Muscle layer of duodenum (tissue), 2 donors: ENCODE data around the gene ARL3.

Experiments
- H3K27ac ChIP-seq: one replicate; pipeline ENCODE4 v1.7.0; 2013; ENCODE audit warnings: mild to moderate bottlenecking, low read length
- H3K27me3 ChIP-seq: one replicate; pipeline ENCODE4 v1.7.0; 2013; ENCODE audit warnings: low read depth, mild to moderate bottlenecking, control low read depth, low read length
- H3K36me3 ChIP-seq, 2 donors: one replicate each; pipeline ENCODE4 v1.7.0; 2013; ENCODE audit warnings: low read length in 2 of 2, control low read depth in 1 of 2, mild to moderate bottlenecking in 1 of 2; ENCODE audit not compliant: insufficient read depth in 2 of 2, control insufficient read depth in 1 of 2
- H3K4me1 ChIP-seq, 2 donors: one replicate each; pipeline ENCODE4 v1.7.0; 2013; ENCODE audit warnings: low read length in 2 of 2, mild to moderate bottlenecking in 2 of 2, control low read depth in 1 of 2, moderate library complexity in 1 of 2; ENCODE audit not compliant: insufficient read depth in 2 of 2, control insufficient read depth in 1 of 2
- H3K4me3 ChIP-seq, 2 donors: one replicate each; pipeline ENCODE4 v1.7.0; 2013; ENCODE audit warnings: low read length in 2 of 2, low read depth in 1 of 2, mild to moderate bottlenecking in 1 of 2
- H3K9me3 ChIP-seq, 2 donors: one replicate each; pipeline ENCODE4 v1.7.0; 2013; ENCODE audit warnings: low read length in 2 of 2, control low read depth in 1 of 2, mild to moderate bottlenecking in 1 of 2; ENCODE audit not compliant: control insufficient read depth in 1 of 2
- donor health status: healthy.

The ARL3 gene

GRCh38 chr10:102648269-102648888 is 65.8 kb downstream of the ARL3 start:
- Histone ChIP-seq H3K4me3 (peak overlapping the region; percentile 92 to 99), H3K27ac (no peak overlapping the region), H3K27me3 (no peaks in the 10 kb centered on the region), H3K9me3 (no peaks in the 10 kb centered on the region), H3K4me1 (peaks cover 51 to 76% of the 10 kb centered on the region in 2 donors), H3K36me3 (peaks cover 8 to 24% of the 10 kb centered on the region in 2 donors)

DNA sequence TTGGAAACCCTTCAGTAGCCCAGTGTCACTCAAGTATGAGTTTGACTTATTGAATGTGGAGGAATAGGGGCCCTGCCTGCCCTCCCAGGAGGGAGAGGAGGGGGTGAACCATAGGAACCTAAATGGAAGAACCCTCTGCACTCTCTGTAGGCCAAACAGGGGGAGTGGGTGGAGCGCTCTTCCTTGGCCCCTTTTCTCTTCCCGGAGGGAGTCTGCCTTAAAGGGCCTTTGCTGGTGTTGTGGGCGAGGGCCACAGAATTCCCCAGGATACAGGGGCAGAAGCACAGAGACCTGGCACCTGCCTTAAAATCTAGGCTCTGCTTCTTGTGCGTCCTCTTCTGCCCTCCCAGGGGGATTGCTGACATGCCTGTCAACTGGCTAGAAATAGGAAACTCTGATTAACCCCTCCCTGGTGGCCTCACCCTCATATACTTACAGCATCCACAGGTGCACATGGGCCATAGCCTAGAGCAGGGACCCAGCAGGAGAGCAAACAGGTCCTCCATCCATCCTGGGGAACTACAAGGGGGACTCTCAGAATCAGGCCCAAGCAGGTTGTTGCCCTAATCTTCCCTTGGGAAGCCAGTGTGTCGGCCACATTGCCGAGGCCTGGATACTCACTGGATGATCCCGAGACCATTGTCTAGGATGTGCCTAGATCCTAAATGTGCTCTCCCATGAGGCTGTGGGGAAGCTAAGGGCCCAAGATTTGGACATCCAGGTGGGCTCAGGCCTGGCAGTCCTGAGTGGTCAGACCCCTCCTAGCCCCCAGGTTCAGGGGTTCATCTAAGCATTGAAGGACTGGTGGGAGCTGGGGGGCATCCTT is 66.5 kb downstream of the ARL3 start:
- H3K36me3 ChIP-seq, result peaks cover 4 to 19% of the 10 kb centered on the region in 2 donors
- H3K27me3 ChIP-seq, result no peaks in the 10 kb centered on the region
- peaks cover 51 to 70% of the 10 kb centered on the region in 2 donors for H3K4me1 ChIP-seq
- H3K4me3 ChIP-seq, result peak overlapping the region; percentile 92 to 99
- H3K27ac ChIP-seq, result peak overlapping the region; percentile 99
- H3K9me3 ChIP-seq, result no peaks in the 10 kb centered on the region

GRCh38 chr10:102646610-102647442 is 67.4 kb downstream of the ARL3 start:
- H3K4me3 ChIP-seq, result peak overlapping the region; percentile 92 to 99
- no peaks in the 10 kb centered on the region for H3K9me3 ChIP-seq
- no peaks in the 10 kb centered on the region for H3K27me3 ChIP-seq
- peaks cover 44 to 63% of the 10 kb centered on the region in 2 donors for H3K4me1 ChIP-seq
- peaks cover 4 to 15% of the 10 kb centered on the region in 2 donors for H3K36me3 ChIP-seq
- H3K27ac ChIP-seq, result peak overlapping the region; percentile 99

DNA sequence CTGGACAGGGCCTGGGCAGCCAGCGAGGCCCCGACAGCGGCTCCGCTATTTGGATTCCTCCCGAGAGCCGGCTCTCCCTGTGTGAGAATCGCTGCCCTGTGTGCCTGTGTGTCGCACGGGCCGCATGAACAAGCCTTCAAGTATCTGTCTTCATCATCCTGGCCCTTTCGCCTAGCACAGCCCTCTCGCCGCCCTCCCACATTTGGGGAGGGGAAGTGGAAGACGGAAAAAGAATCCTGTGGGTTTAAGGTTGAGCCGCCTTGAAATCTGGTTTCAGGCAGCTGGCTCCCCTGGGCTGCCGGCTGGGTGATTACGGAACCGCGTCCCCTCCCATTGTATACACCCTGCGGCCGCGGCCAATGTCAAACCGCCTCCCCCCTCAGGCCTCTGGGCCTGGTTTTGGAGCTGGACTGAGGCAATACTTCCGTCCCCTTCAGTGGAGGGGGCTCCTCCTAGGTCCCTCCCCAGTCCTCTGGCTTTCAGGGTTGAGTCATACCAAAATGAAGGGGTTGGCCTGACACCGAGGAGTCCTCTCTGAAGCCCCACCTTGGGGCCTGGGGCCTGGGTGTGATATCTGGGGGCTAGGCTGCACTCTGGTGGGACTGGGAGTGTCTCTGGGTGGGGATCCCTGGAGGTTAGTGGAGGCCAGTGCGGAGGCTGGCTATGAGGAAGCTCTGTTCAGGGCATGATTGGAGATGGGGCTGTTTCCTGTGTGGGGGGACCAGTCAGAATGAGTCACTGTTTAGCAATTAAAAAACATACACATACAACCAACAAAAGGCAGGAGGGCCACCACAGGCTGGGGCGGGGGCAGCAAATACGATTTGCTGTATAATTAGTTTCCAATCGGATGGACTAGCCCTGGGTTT is 68.2 kb downstream of the ARL3 start:
- Histone ChIP-seq H3K36me3 (peaks cover 4 to 15% of the 10 kb centered on the region in 2 donors), H3K9me3 (no peaks in the 10 kb centered on the region), H3K4me3 (peak overlapping the region; percentile 92 to 99), H3K4me1 (peaks cover 37 to 58% of the 10 kb centered on the region in 2 donors), H3K27ac (peak overlapping the region; percentile 99), H3K27me3 (no peaks in the 10 kb centered on the region)

GRCh38 chr10:102645388-102645740 is 68.8 kb downstream of the ARL3 start:
- Histone ChIP-seq H3K36me3 (peaks cover 4 to 15% of the 10 kb centered on the region in 2 donors), H3K27ac (peak overlapping the region; percentile 99), H3K4me1 (peaks cover 31 to 52% of the 10 kb centered on the region in 2 donors), H3K9me3 (no peaks in the 10 kb centered on the region), H3K27me3 (no peaks in the 10 kb centered on the region), H3K4me3 (peak overlapping the region; percentile 92 to 99)

DNA sequence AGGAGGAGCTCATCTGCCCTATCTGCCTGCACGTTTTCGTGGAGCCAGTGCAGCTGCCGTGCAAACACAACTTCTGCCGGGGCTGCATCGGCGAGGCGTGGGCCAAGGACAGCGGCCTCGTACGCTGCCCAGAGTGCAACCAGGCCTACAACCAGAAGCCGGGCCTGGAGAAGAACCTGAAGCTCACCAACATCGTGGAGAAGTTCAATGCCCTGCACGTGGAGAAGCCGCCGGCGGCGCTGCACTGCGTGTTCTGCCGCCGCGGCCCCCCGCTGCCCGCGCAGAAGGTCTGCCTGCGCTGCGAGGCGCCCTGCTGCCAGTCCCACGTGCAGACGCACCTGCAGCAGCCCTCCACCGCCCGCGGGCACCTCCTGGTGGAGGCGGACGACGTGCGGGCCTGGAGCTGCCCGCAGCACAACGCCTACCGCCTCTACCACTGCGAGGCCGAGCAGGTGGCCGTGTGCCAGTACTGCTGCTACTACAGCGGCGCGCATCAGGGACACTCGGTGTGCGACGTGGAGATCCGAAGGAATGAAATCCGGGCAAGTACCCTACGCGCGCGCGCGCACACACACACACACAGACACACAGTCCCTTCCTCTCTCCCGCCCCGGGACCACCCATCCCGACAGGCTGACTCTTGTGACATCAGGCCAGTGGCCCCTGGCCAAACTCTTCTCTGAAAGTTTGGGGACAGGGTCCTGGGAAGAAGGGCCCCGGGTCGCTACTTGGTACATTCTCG is 69.4 kb downstream of the ARL3 start:
- Histone ChIP-seq H3K9me3 (no peaks in the 10 kb centered on the region), H3K27ac (peak overlapping the region; percentile 99), H3K27me3 (no peaks in the 10 kb centered on the region), H3K4me1 (peaks cover 27 to 47% of the 10 kb centered on the region in 2 donors), H3K4me3 (peak overlapping the region; percentile 92 to 99), H3K36me3 (peaks cover 4 to 15% of the 10 kb centered on the region in 2 donors)

- Histone ChIP-seq H3K27me3 (no peaks in the 10 kb centered on the region), H3K4me3 (peak within 1 kb of the TSS; percentile 92 to 99), H3K36me3 (peaks cover 4 to 15% of the 10 kb centered on the region in 2 donors), H3K4me1 (peaks cover 21 to 40% of the 10 kb centered on the region in 2 donors), H3K9me3 (no peaks in the 10 kb centered on the region), H3K27ac (peak within 1 kb of the TSS; percentile 99)
Observed at GRCh38 chr10:102644066-102644645, 70.0 kb downstream of the ARL3 start, which contains the start of gene TRIM8. Gene TRIM8, plus strand, starts transcription at chr10:102644479. Its CDS starts 139 bp downstream, at chr10:102644618.

DNA sequence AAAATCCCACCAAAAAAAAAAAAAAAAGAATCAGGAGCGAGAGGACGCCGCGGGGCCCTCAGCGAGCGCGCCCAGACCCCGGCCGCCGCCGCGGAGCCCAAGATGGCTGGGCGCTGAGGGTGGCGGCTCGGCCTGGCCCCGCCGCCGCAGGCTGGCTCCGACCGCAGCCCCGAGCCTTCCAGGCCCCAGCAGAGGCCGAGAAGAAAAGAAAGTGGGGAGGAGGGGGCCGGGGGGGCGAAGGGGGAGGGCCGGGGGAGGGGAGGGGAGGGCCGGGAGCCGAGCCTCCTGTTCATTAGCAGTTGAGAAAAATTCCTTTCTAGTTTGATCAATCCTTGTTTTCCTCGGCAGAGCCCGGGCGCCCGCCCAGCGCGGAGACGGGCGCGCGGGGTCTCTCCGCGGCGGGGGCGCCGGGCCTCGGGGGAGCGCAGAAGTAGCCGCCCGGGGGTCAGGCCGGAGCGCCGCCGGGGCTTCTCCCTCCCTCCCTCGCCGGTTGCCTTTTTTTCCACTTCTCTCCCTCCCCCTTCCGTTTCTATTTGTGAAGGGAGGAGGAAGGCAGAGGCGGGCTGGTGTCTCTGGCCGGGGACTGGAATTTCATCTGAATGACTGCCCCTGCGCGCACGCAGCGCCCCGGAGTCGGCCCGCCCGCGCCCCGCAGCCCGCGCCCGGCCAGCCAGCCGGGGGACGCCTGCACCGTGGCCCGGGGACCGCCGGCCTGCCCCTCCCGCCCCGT is 70.7 kb downstream of the ARL3 start:
- Histone ChIP-seq H3K9me3 (no peaks in the 10 kb centered on the region), H3K27me3 (no peaks in the 10 kb centered on the region), H3K36me3 (peaks cover 4 to 15% of the 10 kb centered on the region in 2 donors), H3K4me1 (peaks cover 14 to 33% of the 10 kb centered on the region in 2 donors), H3K4me3 (peak overlapping the region; percentile 71 to 99), H3K27ac (peak overlapping the region; percentile 92)

- Histone ChIP-seq H3K27me3 (no peaks in the 10 kb centered on the region), H3K4me1 (peaks cover 8 to 27% of the 10 kb centered on the region in 2 donors), H3K9me3 (no peaks in the 10 kb centered on the region), H3K4me3 (peak overlapping the region; percentile 71 to 99), H3K36me3 (peaks cover 0 to 15% of the 10 kb centered on the region in 2 donors), H3K27ac (peak overlapping the region; percentile 92)
Observed at GRCh38 chr10:102642736-102643335, 71.4 kb downstream of the ARL3 start.
